Stimulated activated CD8-positive, alpha-beta memory T cell treated with anti-CD3 and anti-CD28 coated beads, Interleukin-12 subunit alpha, Interleukin-12 subunit beta, amount 100 ng/mL, for 1 hour (primary cell): ENCODE results near the gene FPGT.
"Not testable (repeated sequence)": the region's sequence is repeated elsewhere in the genome, so short reads cannot be mapped to it uniquely, and the experiment has no call there.

Experiments used
- DNase-seq: peaks from one replicate; pipeline ENCODE4 v3.0.0-alpha.2; 2020; ENCODE audit warnings: low read depth

FPGT gene

GRCh38 chr1:74197657-74198552 lies at the start of gene FPGT, which contains the start of gene LRRIQ3:
TSS of gene FPGT (plus strand) at chr1:74198242. CDS start at chr1:74198279, 37 bp downstream.
TSS of gene LRRIQ3 (minus strand) at chr1:74198176. CDS start at chr1:74183684, 14,492 bp downstream.
- peak; percentile 92 for DNase-seq

GRCh38 chr1:74160046-74160445 lies 38.0 kb upstream of the FPGT start:
- DNase-seq: no peak

DNA sequence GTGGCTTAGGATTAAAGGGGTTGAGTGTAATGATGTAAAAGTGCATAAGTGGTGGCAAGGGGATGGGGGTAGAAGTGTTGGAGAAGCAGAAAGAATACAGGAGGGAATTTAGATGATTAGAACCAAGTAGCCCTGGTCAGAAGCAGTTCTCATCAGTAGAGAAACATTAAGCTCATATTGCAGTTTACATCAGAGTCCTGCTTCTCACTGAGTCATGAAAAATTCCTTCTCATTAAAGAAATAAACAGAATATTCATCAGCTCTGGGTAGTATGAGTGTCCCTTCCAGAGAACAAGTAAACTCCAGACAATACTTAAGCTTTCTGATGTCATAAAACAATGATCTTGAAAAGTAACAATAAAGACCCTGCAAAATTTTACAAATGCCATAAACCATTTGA lies 36.5 kb upstream of the FPGT start:
- DNase-seq: no peak

GRCh38 chr1:74162333-74162732 lies 35.7 kb upstream of the FPGT start:
- DNase-seq: no peak

DNA sequence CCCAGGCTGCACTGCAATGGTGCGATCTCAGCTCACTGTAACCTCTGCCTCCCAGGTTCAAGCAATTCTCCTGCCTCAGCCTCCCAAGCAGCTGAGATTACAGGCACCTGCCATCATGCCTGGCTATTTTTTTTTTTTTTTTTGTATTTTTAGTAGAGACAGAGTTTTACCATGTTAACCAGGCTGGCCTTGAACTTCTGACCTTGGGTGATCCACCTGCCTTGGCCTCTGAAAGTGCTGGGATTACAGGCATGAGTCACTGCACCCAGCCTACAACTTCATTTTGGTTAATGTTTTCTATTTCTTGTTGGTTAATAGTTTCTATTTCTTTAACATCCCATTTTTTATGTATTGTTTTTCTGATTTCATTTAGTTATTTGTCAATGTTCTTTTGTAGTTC lies 23.6 kb upstream of the FPGT start:
- DNase-seq: not testable (repeated sequence)

GRCh38 chr1:74180490-74180889 lies 17.6 kb upstream of the FPGT start:
- DNase-seq: no peak

DNA sequence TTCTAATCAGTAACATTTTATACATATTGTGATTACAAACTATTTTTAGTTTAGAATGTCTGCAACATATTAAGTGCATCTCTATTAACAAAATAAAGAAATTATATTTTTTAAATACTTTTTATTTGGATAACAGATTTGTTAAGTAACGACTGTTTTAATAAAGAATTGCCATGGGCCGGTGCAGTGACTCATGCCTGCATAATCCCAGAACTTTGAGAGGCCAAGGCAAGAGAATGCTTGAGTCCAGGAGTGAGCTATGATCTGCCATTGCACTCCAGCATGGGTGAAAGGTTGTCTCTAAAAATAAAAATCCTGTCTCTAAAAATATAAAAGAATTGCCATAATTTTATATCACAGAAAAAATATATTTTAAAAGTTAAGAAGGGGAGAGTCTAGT lies 4.1 kb upstream of the FPGT start:
- no peak for DNase-seq

GRCh38 chr1:74195339-74195738 lies 2.7 kb upstream of the FPGT start:
- no peak for DNase-seq

GRCh38 chr1:74197255-74197654 lies 787 bp upstream of the FPGT start:
- DNase-seq: no peak

- no peak for DNase-seq
These were observed 1.5 kb downstream of the FPGT start for GRCh38 chr1:74199504-74199903.

DNA sequence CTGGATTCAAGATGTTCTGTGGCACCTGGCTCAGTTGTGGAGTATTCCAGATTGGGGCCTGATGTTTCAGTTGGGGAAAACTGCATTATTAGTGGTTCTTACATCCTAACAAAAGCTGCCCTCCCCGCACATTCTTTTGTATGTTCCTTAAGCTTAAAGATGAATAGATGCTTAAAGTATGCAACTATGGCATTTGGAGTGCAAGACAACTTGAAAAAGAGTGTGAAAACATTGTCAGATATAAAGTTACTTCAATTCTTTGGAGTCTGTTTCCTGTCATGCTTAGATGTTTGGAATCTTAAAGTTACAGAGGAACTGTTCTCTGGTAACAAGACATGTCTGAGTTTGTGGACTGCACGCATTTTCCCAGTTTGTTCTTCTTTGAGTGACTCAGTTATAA lies 7.2 kb downstream of the FPGT start:
- DNase-seq: no peak

DNA sequence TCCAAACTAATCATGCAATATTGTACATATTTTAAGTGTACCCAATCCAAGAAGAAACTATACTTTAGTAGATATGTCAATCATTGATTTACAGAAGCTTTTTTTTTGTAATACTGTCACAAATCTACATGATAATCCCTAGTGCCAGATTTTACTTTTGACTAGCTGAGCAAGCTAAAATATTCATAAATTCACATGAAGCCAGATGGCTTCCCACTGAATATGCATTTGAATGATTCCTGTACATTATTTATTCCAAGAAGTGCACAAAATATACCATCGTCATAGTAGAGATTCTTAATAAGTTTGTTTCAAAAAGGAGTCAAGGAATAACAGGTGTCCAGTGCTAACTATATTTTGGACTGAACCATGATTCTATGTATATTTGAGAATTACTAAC lies 17.2 kb downstream of the FPGT start:
- no peak for DNase-seq

DNA sequence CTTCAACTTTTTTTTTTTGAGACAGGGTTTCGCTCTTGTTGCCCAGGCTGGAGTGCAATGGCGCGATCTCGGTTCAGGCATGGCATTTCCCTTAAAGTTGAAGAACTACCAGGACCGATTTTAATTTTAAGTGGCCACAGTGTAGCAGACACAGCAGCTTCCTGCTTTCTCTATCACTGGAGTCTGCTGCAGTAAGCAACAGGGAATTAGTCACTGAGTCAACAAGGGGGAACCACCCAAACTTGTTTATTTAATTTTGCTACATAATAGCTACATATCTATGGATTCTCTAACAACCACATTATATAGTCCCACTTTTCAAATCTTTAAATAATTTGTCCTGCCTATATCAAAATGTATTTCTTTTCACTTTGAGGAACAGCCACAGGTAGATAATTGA lies 24.7 kb downstream of the FPGT start:
- DNase-seq: no peak

GRCh38 chr1:74223453-74223852 lies 25.4 kb downstream of the FPGT start:
- DNase-seq: no peak

GRCh38 chr1:74235153-74235552 lies 37.1 kb downstream of the FPGT start, which contains the start of gene TNNI3K:
TSS of gene TNNI3K (plus strand) at chr1:74235387. CDS start at chr1:74235452, 65 bp downstream.
- no peak for DNase-seq

DNA sequence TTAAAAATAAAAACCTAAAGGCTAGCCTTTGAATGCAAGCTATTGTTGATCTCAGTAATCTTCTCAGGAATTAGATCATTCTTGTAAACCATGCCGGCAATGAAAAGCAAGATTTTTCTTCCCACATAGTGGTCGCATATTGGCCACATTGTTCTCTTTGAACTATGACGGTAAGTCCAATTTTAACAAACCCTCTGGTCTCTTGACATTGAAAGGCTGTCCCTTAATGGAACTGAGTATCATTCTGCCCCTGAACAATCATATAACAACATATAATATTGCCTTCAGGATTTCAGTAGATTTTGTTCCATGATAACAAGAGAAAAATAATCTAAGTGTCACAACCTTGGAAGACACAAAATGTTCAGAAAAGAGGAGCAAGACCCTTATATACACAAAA lies 38.4 kb downstream of the FPGT start:
- no peak for DNase-seq

- DNase-seq: no peak
These were observed 39.0 kb downstream of the FPGT start for GRCh38 chr1:74237035-74237434.

- DNase-seq: no peak
These were observed 39.7 kb downstream of the FPGT start for GRCh38 chr1:74237787-74238186.

- no peak for DNase-seq
These were observed 47.2 kb downstream of the FPGT start for GRCh38 chr1:74245168-74245772.

DNA sequence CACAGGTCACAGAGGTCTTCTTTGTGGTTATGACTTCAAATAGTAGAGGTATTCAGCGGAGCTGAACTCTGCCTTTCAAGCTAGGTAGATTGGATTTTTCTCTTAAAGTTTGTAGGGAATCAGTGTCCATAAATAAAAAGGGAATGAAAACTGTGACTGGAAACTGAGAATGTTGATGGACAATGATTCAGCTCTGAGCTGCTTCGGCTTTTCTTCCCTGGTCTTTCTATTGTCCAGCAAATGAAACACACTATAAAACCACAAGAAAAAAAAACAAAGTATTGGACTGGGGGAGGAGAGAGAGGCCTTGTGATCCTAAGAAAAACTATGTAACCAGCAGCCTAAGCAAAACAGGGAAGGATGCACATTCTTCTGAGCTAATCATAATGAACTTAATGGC lies 48.3 kb downstream of the FPGT start:
- no peak for DNase-seq

DNA sequence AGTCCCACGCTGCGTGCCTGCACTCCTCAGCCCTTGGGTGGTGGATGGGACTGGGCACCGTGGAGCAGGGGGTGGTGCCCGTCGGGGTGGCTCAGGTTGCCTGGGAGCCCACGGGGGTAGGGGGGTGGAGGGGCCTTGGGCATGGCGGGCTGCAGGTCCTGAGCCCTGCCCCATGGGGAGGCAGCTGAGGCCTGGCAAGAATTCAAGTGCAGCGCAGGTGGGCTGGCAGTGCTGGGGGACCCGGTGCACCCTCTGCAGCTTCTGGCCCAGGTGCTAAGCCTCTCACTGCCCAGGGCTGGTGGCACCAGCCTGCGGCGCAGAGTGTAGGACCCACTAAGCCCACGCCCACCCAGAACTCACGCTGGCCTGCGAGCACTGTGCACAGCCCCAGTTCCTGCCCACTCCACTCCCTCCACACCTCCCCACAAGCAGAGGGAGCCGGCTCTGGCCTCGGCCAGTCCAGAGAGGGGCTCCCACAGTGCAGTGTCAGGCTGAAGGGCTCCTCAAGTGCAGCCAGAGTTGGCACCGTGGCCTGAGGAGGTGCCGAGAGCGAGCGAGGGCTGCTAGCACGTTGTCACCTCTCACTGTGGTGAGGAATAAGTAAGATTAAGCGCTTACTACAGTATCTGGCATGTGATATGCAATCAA lies 50.0 kb downstream of the FPGT start:
- DNase-seq: no peak

GRCh38 chr1:74253243-74253824 lies 55.3 kb downstream of the FPGT start:
- not testable (repeated sequence) for DNase-seq
